Spleen (tissue), 7 donors: Measurements from ENCODE around the gene TTC24.

Experiments
- CTCF ChIP-seq, 11 experiments: fragments of 200-600 bp in 7 of 11; fragments of 450-650 bp in 4 of 11; sonication (generic) in 4 of 11; IDR thresholded peaks in 8 of 11; conservative IDR thresholded peaks in 3 of 11; 1 replicate in 7 of 11; 2 replicates in 4 of 11; pipeline versions ENCODE4 v1.4.0 to v1.8.0; 2016 to 2021; ENCODE audit warnings: antibody characterized with exemption in 11 of 11, inconsistent platforms in 4 of 11, mild to moderate bottlenecking in 1 of 11
- POLR2A ChIP-seq, 3 donors: fragments of 450-650 bp; IDR thresholded peaks; one replicate each; pipeline ENCODE4 v1.5.1; 2017; ENCODE audit warnings: antibody characterized with exemption in 3 of 3, mild to moderate bottlenecking in 1 of 3
- POLR2AphosphoS5 ChIP-seq, 3 donors: sonication (generic); formaldehyde crosslinking; IDR thresholded peaks; one replicate each; pipeline ENCODE4 v1.5.1; 2017; ENCODE audit warnings: antibody characterized with exemption in 3 of 3
- donor health status: DM: no; HTN: no; CAD: no; lungs with moderate emphysema.
- donor health status: DM: no; HTN: no; CAD: no.
- donor health status: DM: no; HTN: no; CAD: no.

DNA sequence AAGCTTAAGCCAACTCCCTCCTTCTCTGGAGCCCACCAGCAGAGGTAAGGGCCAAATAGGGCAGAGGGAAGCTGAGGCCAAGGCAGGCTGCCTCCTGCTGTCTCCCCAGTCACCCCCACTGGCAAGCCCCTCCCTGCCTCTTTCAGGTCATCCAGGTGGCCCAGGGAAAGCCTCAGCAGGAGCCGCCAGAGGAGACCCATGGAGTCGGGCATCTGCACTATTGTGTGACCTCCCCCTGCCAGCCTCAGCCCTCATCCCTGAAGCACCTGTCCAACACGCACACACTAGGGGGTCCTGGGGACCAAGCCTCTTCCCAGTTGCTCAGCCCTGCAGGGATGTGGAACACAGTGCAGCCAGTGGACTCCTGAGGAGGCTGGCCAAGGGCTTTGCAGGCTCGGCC, 6.8 kb downstream of the TTC24 start:
- TF ChIP-seq CTCF (IDR thresholded peaks at IDR 0.05 in 8 of 11, conservative IDR thresholded peaks at IDR 0.05 in 3 of 11), result no peak
- TF ChIP-seq POLR2AphosphoS5 (IDR thresholded peaks at IDR 0.05), result no peak
- TF ChIP-seq POLR2A (IDR thresholded peaks at IDR 0.05), result no peak
